HepG2 (cell line): ENCODE results near the gene ITIH1. TPM values are rescaled to one million over a fixed set of nuclear protein-coding genes. Genes with fewer than 3 reads are reported as not detected.

Experiments used
- CENPT ChIP-seq: sonication (generic); formaldehyde crosslinking; IDR thresholded peaks from 2 replicates; pipeline ENCODE4 v1.8.0; 2022; ENCODE audit warnings: low read depth, mild to moderate bottlenecking, moderate library complexity, missing genetic modification reagents
- CHD4 ChIP-seq: fragments of 200-600 bp; sonication (generic); IDR thresholded peaks from 2 replicates; pipeline ENCODE4 v1.7.0; 2017; ENCODE audit warnings: mild to moderate bottlenecking, low read length, borderline replicate concordance
- KDM4B ChIP-seq: sonication (generic); formaldehyde crosslinking; IDR thresholded peaks from 2 replicates; pipeline ENCODE4 v1.4.0; 2020; ENCODE audit warnings: missing genetic modification reagents
- KLF15 ChIP-seq: sonication (generic); formaldehyde crosslinking; IDR thresholded peaks from 2 replicates; pipeline ENCODE4 v1.8.1; 2023; ENCODE audit warnings: borderline replicate concordance, mild to moderate bottlenecking, inconsistent platforms, missing genetic modification reagents, mixed read lengths
- KLF16 ChIP-seq, 2 experiments: sonication (generic) in 1 of 2; formaldehyde crosslinking in 1 of 2; IDR thresholded peaks; 2 replicates each; pipeline versions ENCODE4 v1.6.1 to v1.8.0; 2016 to 2023; ENCODE audit warnings: missing genetic modification reagents in 2 of 2, missing compliant biosample characterization in 1 of 2
- NR1H2 ChIP-seq: sonication (generic); formaldehyde crosslinking; IDR thresholded peaks from 2 replicates; pipeline ENCODE4 v1.8.1; 2022; ENCODE audit warnings: low read depth, missing genetic modification reagents, borderline replicate concordance
- NR2F6 ChIP-seq, 2 experiments: IDR thresholded peaks; 2 replicates each; pipeline ENCODE4 v1.6.1; 2016; ENCODE audit warnings: antibody characterized with exemption in 1 of 2, mild to moderate bottlenecking in 1 of 2
- SPEN ChIP-seq: sonication (generic); formaldehyde crosslinking; IDR thresholded peaks from 2 replicates; pipeline ENCODE4 v1.5.1; 2020; ENCODE audit warnings: low read depth, mild to moderate bottlenecking, missing genetic modification reagents
- TBL1XR1 ChIP-seq: fragments of 150-350 bp; IDR thresholded peaks from 2 replicates; pipeline ENCODE4 v1.6.1; 2014; ENCODE audit warnings: borderline replicate concordance, low read length; ENCODE audit not compliant: partially characterized antibody
- YEATS2 ChIP-seq: sonication (generic); formaldehyde crosslinking; IDR thresholded peaks from 2 replicates; pipeline ENCODE4 v1.4.0; 2020; ENCODE audit warnings: missing genetic modification reagents, borderline replicate concordance
- ZBTB10 ChIP-seq: sonication (generic); formaldehyde crosslinking; IDR thresholded peaks from 2 replicates; pipeline ENCODE4 v1.4.0; 2020; ENCODE audit warnings: missing genetic modification reagents, borderline replicate concordance
- ZC3H13 ChIP-seq: sonication (generic); formaldehyde crosslinking; IDR thresholded peaks from 2 replicates; pipeline ENCODE4 v1.8.1; 2023; ENCODE audit warnings: mild to moderate bottlenecking, missing genetic modification reagents, moderate library complexity
- ZC3H4 ChIP-seq: sonication (generic); formaldehyde crosslinking; IDR thresholded peaks from 2 replicates; pipeline ENCODE4 v1.4.0; 2020; ENCODE audit warnings: missing genetic modification reagents, borderline replicate concordance
- ZFAT ChIP-seq: sonication (generic); formaldehyde crosslinking; conservative IDR thresholded peaks from 2 replicates; pipeline ENCODE4 v1.8.1; 2023; ENCODE audit warnings: missing genetic modification reagents, inconsistent platforms
- ZNF230 ChIP-seq: sonication (generic); formaldehyde crosslinking; IDR thresholded peaks from 2 replicates; pipeline ENCODE4 v1.4.0; 2020; ENCODE audit warnings: mild to moderate bottlenecking, missing genetic modification reagents
- ZNF343 ChIP-seq: sonication (generic); formaldehyde crosslinking; IDR thresholded peaks from 2 replicates; pipeline ENCODE4 v1.4.0; 2020; ENCODE audit warnings: mild to moderate bottlenecking, missing genetic modification reagents
- ZNF580 ChIP-seq: IDR thresholded peaks from 2 replicates; pipeline ENCODE4 v1.6.1; 2016; ENCODE audit warnings: low read depth, borderline replicate concordance
- ZNF652 ChIP-seq: IDR thresholded peaks from 2 replicates; pipeline ENCODE4 v1.6.1; 2016; ENCODE audit warnings: low read depth, borderline replicate concordance
- ZNF792 ChIP-seq: IDR thresholded peaks from 2 replicates; pipeline ENCODE4 v1.6.1; 2016
- ZSCAN12 ChIP-seq: sonication (generic); formaldehyde crosslinking; IDR thresholded peaks from 2 replicates; pipeline ENCODE4 v1.9.0; 2021; ENCODE audit warnings: mild to moderate bottlenecking, missing genetic modification reagents
- polyA plus RNA-seq, 8 experiments: library from polyadenylated mRNA; depleted of rRNA in 3 of 8; stranded (reverse) in 7 of 8; unstranded in 1 of 8; fragments of >200 nt; fragmentation: Illumina TruSeq in 4 of 8; extraction: Trizol in 4 of 8; gene quantifications; 2 replicates each; pipeline versions ENCODE4 v1.2.1 to v1.2.3, GENCODE V29; 2011 to 2016; ENCODE audit warnings: low read depth in 4 of 8, missing spikeins in 1 of 8, mixed read lengths in 1 of 8; ENCODE audit not compliant: insufficient read depth in 1 of 8
- total RNA-seq, 5 experiments: library from RNA; depleted of rRNA; stranded (reverse); fragments of >200 nt; fragmentation: Illumina TruSeq; extraction: Trizol; gene quantifications; 2 replicates each; pipeline ENCODE4 v1.2.3, GENCODE V29; 2016; ENCODE audit warnings: low read depth in 1 of 5
- TF ChIP-seq, protein P1 (sequence below): sonication (generic); formaldehyde crosslinking; IDR thresholded peaks from 2 replicates; pipeline ENCODE4 v1.4.0; 2020; ENCODE audit warnings: missing genetic modification reagents, mild to moderate bottlenecking, borderline replicate concordance

Gene ITIH1
- total and polyA plus RNA-seq, 2 of the 13 experiments (the other 11 are each of a cell fraction or from before 2014, with no cell fraction given): 12.3 to 19.6 TPM

DNA sequence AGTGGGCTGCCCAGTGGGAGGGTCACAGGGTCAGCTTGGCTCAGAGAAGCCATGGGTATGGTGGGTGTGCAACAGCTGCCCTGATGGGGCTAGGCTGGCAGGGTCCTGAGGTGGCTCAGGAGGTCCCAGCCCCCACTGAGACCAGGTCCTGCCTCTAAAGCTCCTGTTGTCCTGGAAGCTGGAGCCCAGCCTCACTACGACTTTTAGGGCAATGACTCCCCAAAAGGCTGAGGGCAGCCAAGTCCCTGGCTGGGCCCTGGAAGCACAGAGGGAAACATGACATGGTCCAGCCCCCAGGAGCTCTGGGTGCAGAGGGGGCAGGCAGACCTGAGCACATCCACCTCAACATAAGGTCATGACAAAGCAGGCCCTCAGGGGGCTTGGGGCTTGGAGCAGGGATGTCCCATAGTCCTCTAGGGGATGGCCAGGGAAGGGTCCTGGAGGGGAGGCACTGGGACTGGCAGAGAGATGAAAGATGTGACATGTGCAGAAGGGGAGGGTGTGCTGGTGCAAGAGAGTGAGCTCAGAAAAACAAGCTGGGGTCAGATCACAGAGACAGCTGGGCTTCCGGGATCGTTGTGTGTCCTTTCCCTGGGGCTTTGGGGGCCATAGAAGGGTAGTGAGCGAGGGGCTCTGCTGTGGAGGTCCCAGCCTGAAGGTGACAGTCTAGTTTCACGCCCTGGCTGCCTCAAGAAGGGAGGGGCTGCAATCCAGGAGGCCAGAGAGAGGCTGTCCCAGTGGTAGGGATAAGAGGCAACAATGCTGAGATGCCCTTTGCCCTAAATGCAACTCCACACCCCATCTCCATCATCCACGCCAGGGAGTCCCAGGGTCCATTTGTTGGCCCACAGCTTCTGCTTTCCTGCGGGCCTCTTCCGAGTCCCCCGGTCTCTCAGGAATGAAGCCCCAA, 16.6 kb downstream of the ITIH1 start (continued):
- TF ChIP-seq KDM4B (CRISPR knock-in tag) (peak; percentile 23; the same call in 1 of the 2 replicates), ZNF343 (CRISPR knock-in tag) (no peak), ZSCAN12 (CRISPR knock-in tag) (no peak), NR1H2 (CRISPR knock-in tag) (no peak), SPEN (CRISPR knock-in tag) (no peak), ZNF652 (CRISPR knock-in tag) (no peak; the same call in 1 of the 2 replicates), CHD4 (no peak), ZBTB10 (CRISPR knock-in tag) (no peak), ZNF792 (0 out of 2 replicates have a peak, but pooled peaks have one; percentile 42), ZNF580 (CRISPR knock-in tag) (peak; percentile 21; the same call in 1 of the 2 replicates), YEATS2 (CRISPR knock-in tag) (no peak), ZC3H13 (CRISPR knock-in tag) (peak; percentile 9; the same call in 1 of the 2 replicates), KLF15 (CRISPR knock-in tag) (no peak), ZNF230 (CRISPR knock-in tag) (no peak), KLF16 (CRISPR knock-in tag; IDR thresholded peaks at IDR 0.05) (0 out of 4 replicates have a peak, but pooled peaks of 1 of the 2 experiments have one; percentile 3), NR2F6 (IDR thresholded peaks at IDR 0.05) (no peak), NR2F6 (CRISPR knock-in tag; IDR thresholded peaks at IDR 0.05) (0 out of 2 replicates have a peak, but pooled peaks have one; percentile 24), CENPT (CRISPR knock-in tag) (no peak), ZFAT (CRISPR knock-in tag) (no peak), TBL1XR1 (peak; percentile 8), ZC3H4 (no peak)
- TF ChIP-seq, protein P1, sequence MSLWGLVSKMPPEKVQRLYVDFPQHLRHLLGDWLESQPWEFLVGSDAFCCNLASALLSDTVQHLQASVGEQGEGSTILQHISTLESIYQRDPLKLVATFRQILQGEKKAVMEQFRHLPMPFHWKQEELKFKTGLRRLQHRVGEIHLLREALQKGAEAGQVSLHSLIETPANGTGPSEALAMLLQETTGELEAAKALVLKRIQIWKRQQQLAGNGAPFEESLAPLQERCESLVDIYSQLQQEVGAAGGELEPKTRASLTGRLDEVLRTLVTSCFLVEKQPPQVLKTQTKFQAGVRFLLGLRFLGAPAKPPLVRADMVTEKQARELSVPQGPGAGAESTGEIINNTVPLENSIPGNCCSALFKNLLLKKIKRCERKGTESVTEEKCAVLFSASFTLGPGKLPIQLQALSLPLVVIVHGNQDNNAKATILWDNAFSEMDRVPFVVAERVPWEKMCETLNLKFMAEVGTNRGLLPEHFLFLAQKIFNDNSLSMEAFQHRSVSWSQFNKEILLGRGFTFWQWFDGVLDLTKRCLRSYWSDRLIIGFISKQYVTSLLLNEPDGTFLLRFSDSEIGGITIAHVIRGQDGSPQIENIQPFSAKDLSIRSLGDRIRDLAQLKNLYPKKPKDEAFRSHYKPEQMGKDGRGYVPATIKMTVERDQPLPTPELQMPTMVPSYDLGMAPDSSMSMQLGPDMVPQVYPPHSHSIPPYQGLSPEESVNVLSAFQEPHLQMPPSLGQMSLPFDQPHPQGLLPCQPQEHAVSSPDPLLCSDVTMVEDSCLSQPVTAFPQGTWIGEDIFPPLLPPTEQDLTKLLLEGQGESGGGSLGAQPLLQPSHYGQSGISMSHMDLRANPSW (CRISPR knock-in tag): no peak
